AG09319 (cell line): ENCODE measurements around the gene ZCCHC18.

ENCODE experiments used
- DNase-seq: peaks from one replicate; pipeline ENCODE4 v3.0.0-alpha.2; 2010; ENCODE audit warnings: low read depth; ENCODE audit errors: extremely low read depth
- TF ChIP-seq, protein P1 (sequence below): IDR thresholded peaks from 2 replicates; pipeline ENCODE4 v1.5.1; 2011; ENCODE audit warnings: low read depth, mild to moderate bottlenecking, inconsistent platforms, low read length, moderate library complexity

The ZCCHC18 gene

DNA sequence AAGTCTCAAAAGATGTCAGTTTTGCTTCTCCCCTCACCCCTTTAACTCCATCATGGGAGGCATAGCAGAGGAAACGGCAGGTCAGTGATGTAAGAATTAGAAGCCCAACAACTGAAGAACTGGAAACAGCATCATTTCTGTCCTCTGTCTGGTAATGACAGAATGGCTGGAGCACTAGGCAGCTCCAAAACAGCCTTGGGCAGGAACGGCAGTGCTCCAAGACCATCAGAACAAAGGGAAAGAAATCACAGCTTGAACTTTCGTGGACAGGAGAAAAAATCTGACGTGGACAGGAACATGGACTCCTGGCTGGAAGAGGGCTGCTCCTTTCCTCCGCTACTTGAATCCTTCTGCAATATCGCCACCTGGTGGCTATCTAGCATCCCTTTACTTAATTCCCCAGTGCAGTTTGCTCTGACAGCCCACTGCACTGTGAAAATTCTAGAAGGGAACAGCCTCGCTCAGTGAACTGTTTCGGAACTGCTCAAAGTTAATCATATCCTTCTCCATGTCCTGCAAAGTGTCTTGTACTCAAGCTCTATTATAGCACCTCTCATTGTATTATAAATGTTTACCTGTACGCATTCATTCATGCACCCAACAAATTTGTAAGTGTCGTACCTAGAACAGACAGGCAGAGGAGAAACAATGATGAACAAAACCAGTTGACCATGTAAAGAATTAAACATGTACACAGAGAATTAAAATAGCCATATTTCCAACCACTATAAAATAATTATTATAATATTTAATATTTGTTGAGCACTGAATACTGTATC is 24.1 kb downstream of the ZCCHC18 start:
- DNase-seq: peak; percentile 80
- TF ChIP-seq, protein P1, sequence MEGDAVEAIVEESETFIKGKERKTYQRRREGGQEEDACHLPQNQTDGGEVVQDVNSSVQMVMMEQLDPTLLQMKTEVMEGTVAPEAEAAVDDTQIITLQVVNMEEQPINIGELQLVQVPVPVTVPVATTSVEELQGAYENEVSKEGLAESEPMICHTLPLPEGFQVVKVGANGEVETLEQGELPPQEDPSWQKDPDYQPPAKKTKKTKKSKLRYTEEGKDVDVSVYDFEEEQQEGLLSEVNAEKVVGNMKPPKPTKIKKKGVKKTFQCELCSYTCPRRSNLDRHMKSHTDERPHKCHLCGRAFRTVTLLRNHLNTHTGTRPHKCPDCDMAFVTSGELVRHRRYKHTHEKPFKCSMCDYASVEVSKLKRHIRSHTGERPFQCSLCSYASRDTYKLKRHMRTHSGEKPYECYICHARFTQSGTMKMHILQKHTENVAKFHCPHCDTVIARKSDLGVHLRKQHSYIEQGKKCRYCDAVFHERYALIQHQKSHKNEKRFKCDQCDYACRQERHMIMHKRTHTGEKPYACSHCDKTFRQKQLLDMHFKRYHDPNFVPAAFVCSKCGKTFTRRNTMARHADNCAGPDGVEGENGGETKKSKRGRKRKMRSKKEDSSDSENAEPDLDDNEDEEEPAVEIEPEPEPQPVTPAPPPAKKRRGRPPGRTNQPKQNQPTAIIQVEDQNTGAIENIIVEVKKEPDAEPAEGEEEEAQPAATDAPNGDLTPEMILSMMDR: peak; percentile 70

DNA sequence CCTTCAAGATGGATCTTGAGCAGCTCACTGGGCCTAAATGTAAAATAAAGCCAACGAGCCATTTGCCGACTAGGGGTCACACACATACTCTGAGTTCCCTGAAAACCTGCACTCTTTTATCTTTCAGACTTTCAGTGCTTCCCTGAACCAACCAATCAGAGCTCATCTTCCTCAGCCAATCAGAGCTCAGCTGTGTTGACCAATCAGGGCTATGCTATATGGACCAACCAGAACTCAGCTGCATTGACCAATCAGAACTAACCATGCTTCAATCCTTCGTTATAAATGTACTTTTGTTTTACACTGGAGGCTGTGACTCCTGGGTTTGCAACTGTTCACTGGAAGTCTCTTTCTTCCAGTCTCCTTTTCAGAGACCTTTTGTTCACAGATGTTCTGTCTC is 25.2 kb downstream of the ZCCHC18 start:
- DNase-seq: no peak
- TF ChIP-seq, protein P1: no peak; the same call in 1 of the 2 replicates

DNA sequence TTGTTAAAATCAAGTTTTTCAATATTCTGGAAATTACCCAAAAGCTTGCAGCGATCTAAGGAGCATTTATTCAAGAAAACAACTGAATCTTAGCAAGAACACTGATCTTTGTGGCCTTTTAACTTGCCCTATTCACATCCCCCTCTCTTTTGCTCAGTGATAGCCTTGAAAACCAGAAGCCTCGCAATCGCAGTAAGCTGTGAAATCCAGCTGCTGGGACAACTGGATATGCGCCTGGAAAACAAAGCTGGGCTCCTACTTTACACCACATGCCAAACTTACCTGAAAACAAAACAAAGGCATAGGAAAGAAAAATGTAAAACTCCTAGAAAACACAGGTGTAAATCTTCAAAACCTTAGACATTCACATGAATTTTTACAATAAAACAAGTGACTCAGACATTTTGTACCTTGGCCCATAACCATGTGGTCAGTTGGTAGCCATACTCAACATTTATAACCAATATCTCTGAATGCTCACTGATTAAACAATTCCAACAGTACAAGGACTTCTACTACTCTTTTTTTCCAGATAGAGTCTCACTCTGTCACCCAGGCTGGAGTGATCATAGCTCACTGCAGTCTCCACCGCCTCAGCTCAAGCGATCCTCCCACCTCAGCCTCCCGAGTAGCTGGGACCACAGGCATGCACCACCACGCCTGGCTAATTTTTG is 28.9 kb downstream of the ZCCHC18 start:
- no peak for DNase-seq
- TF ChIP-seq, protein P1: no peak

DNA sequence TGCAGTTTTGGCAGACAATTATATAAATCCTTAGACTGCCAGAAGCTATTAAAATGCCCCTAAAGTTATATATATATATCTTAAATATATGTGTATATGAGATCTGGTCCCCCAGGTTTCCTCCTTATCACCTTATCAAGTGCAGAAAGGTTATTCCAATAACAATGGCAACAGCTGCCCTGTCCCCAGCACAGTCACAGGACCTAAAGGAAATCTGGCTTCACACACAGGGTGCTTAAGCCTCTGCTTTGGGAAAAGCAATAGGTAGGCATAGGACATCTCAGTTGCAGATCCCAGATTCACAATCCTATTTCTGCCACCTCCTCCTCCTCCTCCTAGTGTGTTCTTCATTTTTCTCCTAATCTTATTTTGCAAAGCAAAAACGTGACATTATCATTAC is 38.7 kb downstream of the ZCCHC18 start:
- TF ChIP-seq, protein P1: no peak
- DNase-seq: no peak

DNA sequence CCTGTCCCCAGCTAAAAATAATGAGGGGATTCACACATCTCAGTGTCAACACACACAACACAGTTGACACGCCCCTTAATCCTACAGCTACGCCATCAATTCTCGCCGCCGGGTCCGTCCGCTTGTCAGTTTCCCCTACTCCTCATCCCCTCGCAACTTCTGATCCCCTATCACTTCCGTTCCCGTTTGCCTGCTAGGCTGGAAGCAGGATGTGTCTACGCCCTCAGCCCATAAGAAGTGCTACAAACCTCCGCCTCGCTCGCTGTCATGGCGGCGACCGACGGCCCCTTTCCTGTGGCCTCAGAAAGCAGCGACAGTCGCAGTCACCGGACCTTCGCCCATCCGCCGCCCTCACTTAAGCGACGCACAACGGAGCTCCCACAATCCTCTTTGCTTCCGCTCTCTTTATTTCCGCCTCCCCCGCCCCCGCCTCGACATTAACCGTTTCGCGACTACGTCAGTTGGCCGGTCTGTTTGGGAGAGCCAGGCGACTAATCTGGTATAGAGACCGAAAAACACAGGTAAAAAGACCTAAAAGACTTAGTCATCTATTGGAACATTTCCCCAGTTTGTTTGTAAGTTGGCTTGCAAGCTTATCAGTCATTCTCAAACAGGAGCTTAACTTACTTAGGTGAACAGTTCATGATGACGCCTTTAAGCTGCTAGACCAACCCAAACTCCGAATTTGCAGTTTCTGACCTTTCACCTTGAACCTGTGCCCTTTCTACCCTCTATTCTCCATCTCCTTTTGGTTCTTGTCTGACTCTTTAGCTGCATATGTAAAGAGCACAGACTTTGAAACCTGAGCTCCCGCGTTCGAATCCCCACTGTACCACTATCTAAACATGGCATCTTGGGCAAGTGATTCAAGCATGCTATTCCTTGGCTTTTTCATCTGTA is 44.6 kb downstream of the ZCCHC18 start, which contains the start of gene SLC25A53:
Gene SLC25A53, minus strand, starts transcription at position 380 of the 900 bp plus-strand sequence. CDS start 51,752 bp downstream, outside the sequence.
- DNase-seq: peak; percentile 29
- TF ChIP-seq, protein P1: no peak
